Fibroblast of mammary gland (primary cell): ENCODE data around the gene XYLT1.
"Not testable (repeated sequence)": the region's sequence is repeated elsewhere in the genome, so short reads cannot be mapped to it uniquely, and the experiment has no call there.

Source experiments
- DNase-seq: peaks from one replicate; pipeline ENCODE4 v3.0.0-alpha.2; 2010; ENCODE audit warnings: low read depth
- H3K4me3 ChIP-seq: 2 replicates; pipeline ENCODE4 v1.5.1; 2011; ENCODE audit warnings: low read depth, mild to moderate bottlenecking, low read length, moderate library complexity; ENCODE audit not compliant: control insufficient read depth
- TF ChIP-seq, protein P1 (sequence below): conservative IDR thresholded peaks from 2 replicates; pipeline ENCODE4 v1.5.1; 2011; ENCODE audit warnings: low read depth, low read length, inconsistent platforms; ENCODE audit not compliant: control insufficient read depth, insufficient read depth

XYLT1 gene

DNA sequence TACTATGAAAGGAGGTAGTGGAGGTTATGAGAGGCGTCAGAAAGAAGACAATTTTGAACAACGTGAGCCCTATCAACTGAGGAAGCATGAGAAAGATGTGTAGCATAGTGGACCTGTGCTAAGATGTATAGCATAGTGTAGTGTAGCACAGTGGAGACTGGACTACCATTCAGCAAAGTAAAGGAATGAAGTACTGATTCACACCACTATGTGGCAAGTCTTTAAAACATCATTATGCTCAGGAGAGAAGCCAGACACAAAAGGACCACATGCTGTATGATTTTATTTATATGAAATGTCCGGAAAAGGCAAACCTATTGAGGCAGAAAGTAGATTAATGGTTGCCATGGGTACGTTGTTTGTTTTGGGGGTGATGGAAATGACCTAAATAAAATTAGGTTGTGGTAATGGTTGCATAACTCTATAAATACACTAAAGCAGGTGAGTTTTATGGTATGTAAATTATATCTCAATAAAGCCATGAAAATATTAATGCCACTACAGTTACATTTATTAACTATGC, 20.4 kb upstream of the XYLT1 start:
- H3K4me3 ChIP-seq: no peak overlapping the region
- DNase-seq: no peak
- TF ChIP-seq, protein P1, sequence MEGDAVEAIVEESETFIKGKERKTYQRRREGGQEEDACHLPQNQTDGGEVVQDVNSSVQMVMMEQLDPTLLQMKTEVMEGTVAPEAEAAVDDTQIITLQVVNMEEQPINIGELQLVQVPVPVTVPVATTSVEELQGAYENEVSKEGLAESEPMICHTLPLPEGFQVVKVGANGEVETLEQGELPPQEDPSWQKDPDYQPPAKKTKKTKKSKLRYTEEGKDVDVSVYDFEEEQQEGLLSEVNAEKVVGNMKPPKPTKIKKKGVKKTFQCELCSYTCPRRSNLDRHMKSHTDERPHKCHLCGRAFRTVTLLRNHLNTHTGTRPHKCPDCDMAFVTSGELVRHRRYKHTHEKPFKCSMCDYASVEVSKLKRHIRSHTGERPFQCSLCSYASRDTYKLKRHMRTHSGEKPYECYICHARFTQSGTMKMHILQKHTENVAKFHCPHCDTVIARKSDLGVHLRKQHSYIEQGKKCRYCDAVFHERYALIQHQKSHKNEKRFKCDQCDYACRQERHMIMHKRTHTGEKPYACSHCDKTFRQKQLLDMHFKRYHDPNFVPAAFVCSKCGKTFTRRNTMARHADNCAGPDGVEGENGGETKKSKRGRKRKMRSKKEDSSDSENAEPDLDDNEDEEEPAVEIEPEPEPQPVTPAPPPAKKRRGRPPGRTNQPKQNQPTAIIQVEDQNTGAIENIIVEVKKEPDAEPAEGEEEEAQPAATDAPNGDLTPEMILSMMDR: no peak

DNA sequence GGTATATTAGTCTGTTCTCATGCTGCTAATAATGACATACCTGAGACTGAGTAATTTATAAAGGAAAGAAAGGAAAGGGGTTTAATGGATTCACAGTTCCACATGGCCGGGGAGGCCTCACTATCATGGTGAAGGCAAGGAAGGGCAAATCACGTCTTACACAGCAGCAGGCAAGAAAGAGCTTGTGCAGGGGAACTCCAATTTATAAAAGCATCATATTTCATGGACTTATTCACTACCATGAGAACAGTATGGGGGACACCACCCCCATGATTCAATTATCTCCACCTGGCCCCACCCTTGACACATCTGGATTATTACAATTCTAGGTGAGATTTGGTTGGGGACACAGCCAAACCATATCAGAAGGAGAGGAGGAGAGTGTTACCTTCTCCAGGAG, 17.7 kb upstream of the XYLT1 start:
- H3K4me3 ChIP-seq: no peak overlapping the region
- TF ChIP-seq, protein P1: no peak
- no peak for DNase-seq

DNA sequence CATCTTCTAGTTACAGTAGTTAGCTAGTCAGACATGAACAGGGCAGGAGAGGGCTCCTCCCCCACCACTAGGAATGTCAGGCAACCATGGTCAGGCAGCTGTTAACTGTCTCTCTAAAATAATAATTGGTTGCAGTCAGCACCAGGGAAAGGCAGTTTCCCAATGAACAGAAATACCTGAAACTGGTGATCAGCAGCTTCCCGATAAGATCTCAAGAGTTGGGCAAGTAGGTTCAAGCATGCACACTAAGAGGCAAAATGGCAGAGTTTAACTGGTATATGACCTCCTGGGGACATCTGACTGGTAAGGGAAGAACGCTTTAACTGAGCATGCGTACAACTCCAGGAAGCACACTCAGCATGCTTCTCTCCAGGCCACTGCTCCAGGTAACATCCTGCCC, 12.6 kb upstream of the XYLT1 start:
- no peak overlapping the region for H3K4me3 ChIP-seq
- no peak for DNase-seq
- TF ChIP-seq, protein P1: no peak

DNA sequence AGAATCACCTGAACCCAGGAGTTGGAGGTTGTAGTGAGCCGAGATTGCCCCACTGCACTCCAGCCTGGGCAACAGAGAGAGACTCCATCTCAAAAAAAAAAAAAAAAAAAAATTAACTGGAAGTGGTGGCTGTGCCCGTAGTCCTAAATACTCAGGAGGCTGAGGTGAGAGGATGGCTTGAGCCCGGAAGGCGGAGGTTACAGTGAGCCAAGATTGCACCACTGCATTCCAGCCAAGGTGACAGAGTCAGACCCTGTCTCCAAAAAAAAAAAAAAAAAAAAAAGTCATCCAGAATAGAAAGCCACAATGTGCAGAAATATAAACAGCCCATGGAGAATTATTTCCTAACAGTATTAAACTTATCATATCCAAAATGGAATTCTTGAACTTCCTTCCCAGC, 11.6 kb upstream of the XYLT1 start:
- not testable (repeated sequence) for DNase-seq, H3K4me3 ChIP-seq

DNA sequence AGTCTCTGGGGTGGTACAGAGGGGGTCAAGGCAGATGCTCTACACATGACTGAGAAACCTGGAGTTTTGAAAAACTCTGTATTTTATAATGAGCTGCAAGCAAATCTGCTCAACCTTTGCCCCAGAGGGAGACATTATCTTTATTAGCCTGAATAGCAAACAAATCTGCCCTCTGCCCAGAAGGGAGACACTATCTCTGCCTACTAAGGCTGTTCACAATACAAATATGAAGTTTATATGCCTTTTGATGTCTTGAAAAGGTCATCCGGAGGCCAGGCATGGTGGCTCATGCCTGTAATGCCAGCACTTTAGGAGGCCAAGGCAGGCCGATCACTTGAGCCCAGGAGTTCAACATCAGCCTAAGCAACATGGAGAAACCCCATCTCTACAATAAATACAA, 11.0 kb upstream of the XYLT1 start:
- no peak overlapping the region for H3K4me3 ChIP-seq
- DNase-seq: no peak
- TF ChIP-seq, protein P1: no peak

DNA sequence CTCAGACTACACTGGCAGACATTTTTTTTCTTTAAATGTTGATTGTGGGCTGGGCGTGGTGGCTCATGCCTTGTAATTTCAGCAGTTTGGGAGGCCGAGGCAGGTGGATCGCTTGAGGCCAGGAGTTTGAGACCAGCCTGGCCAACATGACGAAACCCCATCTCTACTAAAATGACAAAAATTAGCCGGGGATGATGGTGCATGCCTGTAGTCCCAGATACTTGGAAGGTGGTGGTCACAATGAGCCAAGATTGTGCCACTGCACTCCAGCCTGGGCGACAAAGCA, 6.4 kb upstream of the XYLT1 start:
- DNase-seq, H3K4me3 ChIP-seq: not testable (repeated sequence)

DNA sequence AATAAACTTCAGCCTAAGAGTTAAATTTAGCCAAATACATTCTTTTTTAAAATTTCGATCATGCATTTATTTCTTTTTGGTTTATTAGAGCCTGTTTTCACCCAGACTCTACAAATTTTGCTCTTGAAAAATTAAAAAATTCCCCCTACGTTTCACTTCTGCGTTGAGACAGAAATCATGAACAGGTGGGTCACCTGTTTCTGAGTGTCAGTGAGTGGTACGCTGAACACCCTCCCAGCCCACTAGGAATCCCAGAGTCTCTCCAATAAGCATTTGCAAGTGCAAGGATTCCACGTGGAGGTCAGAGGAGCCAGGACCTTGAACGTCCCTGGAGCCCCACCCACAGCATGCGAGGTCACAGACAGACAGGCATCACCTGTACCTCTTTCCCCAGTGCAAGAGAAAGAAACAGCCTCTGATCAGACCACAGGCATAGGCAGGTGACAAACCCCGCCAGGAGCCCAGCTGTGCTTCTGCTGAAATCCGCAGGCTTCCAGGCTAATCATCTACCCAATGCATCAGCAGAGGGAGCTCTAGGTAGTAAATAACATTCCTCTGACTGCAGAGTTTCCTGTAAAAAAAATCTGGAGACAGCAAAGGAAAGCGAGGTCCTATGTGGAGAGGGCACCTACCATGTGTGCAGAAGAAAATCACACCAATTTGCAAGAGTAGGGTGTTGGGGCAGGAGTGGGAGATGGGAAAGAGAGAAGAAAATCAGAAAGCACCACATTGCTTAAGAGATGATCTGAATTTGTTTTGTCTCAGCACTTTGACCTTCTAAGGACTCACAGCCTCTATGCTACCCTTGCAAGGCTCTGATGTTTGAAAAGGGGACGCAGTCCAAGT, 5.9 kb upstream of the XYLT1 start:
- H3K4me3 ChIP-seq: no peak overlapping the region
- peak; percentile 74 for DNase-seq
- TF ChIP-seq, protein P1: peak; percentile 82

DNA sequence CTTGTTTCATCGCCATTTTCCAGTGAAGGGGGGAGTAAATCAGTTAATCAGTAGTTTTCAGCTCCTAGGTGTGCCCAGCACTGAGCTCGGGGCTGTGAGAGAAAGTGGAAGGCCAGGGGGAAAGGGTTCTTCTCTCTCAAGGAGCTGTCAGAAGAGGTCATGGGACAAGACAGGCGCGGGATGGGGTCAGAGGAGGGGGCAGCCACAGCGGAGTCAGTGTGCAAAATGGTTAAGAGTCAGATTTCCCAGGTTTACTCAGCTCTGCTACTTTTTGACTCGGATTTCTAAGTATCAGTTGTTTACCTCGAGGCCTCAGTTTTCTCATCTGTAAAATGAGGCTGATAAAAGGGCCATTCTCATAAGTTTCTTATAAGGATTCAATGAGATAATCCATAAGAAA, 4.3 kb upstream of the XYLT1 start:
- H3K4me3 ChIP-seq: no peak overlapping the region
- no peak for DNase-seq
- TF ChIP-seq, protein P1: no peak
